Panc1 (cell line): Measurements from ENCODE around the gene DLGAP4. TPM values are rescaled to one million over a fixed set of nuclear protein-coding genes. Genes with fewer than 3 reads are reported as not detected.
A peak's percentile ranks its signal among the peaks of the same experiment; 100 is the strongest.

Source experiments
- ATAC-seq: fragments of 200-7000 bp; cut with Tn5 transposase; 2 replicates; pipeline ENCODE4 v1.9.1; 2020; ENCODE audit warnings: mild to moderate bottlenecking, moderate library complexity
- BruUV-seq: library from RNA; stranded (reverse); fragments of 400-500 nt; replicated peaks from 2 replicates; lab custom pipeline; 2021; lab: Mats Ljungman, UMichigan
- CTCF ChIA-PET: fragments of 300-600 bp; sonication (Branson Sonifier 250); formaldehyde crosslinking; loops from one replicate; lab custom pipeline; 2022; ENCODE audit warnings: antibody characterized with exemption; lab: Charles Lee
- POLR2A ChIA-PET: fragments of 300-600 bp; sonication (Branson Sonifier 250); formaldehyde crosslinking; loops from one replicate; lab custom pipeline; 2022; ENCODE audit warnings: antibody characterized with exemption; lab: Charles Lee
- DNase-seq: peaks from one replicate; pipeline ENCODE4 v3.0.0-alpha.2; 2010; ENCODE audit warnings: low read depth, low spot score
- H3K27ac ChIP-seq: 2 replicates; pipeline ENCODE4 v1.5.1; 2011; ENCODE audit warnings: mild to moderate bottlenecking, low read length, inconsistent platforms
- H3K27me3 ChIP-seq: fragments of 200-500 bp; sonication (Bioruptor generic); 2 replicates; pipeline ENCODE4 v1.6.0; 2014; ENCODE audit warnings: low read length, inconsistent platforms; ENCODE audit not compliant: control insufficient read depth, insufficient read depth
- H3K36me3 ChIP-seq: fragments of 200-500 bp; sonication (Bioruptor generic); 2 replicates; pipeline ENCODE4 v1.5.1; 2014; ENCODE audit warnings: inconsistent platforms, mild to moderate bottlenecking, low read length, moderate library complexity; ENCODE audit not compliant: control insufficient read depth, insufficient read depth
- H3K4me1 ChIP-seq: 2 replicates; pipeline ENCODE4 v1.5.1; 2011; ENCODE audit warnings: inconsistent platforms, mild to moderate bottlenecking, low read length, moderate library complexity; ENCODE audit not compliant: control insufficient read depth, insufficient read depth
- H3K4me3 ChIP-seq, 2 experiments: 2 replicates each; pipeline ENCODE4 v1.5.1; 2011 to 2012; ENCODE audit warnings: low read depth in 2 of 2, low read length in 2 of 2, mild to moderate bottlenecking in 2 of 2, inconsistent platforms in 1 of 2, moderate library complexity in 1 of 2
- H3K9me3 ChIP-seq: fragments of 200-500 bp; sonication (Bioruptor generic); 2 replicates; pipeline ENCODE4 v1.5.1; 2014; ENCODE audit warnings: low read depth, mild to moderate bottlenecking, inconsistent platforms, low read length, moderate library complexity; ENCODE audit not compliant: control insufficient read depth, insufficient read depth
- POLR2AphosphoS5 ChIP-seq: IDR thresholded peaks from 2 replicates; pipeline ENCODE4 v1.6.1; 2012; ENCODE audit warnings: mild to moderate bottlenecking, low read depth, low read length, moderate library complexity
- REST ChIP-seq, 2 experiments: IDR thresholded peaks; 2 replicates each; pipeline ENCODE4 v1.6.1; 2011 to 2012; ENCODE audit warnings: low read depth in 2 of 2, control low read depth in 1 of 2, low read length in 1 of 2, mild to moderate bottlenecking in 1 of 2, moderate library complexity in 1 of 2; ENCODE audit not compliant: insufficient read depth in 1 of 2
- SIN3A ChIP-seq: IDR thresholded peaks from 2 replicates; pipeline ENCODE4 v1.6.1; 2012; ENCODE audit warnings: low read depth, mild to moderate bottlenecking, low read length, moderate library complexity, borderline replicate concordance; ENCODE audit not compliant: insufficient read depth
- TCF7L2 ChIP-seq: IDR thresholded peaks from 2 replicates; pipeline ENCODE4 v1.6.1; 2011; ENCODE audit warnings: mild to moderate bottlenecking, low read depth, low read length, inconsistent platforms
- in situ Hi-C: cut with HindIII; loops from 2 replicates; pipeline ENCODE4 v1.10.0; 2016; ENCODE audit warnings: low sequenced_read_pairs, low pct_unique_long_range_greater_than_20kb
- intact Hi-C: fragments of 100-400 bp; cut with micrococcal nuclease; formaldehyde crosslinking; loops from one replicate; pipeline ENCODE4 v1.10.0; 2022; ENCODE audit not compliant: unreplicated experiment
- total RNA-seq: library from RNA; stranded (reverse); gene quantifications from one replicate; pipeline ENCODE4 v1.2.1, GENCODE V29; 2021; ENCODE audit not compliant: unreplicated experiment
- TF ChIP-seq, protein P1 (sequence below): fragments of 450-650 bp; IDR thresholded peaks from 2 replicates; pipeline ENCODE4 v1.5.1; 2017; ENCODE audit warnings: mild to moderate bottlenecking

Gene DLGAP4
- total RNA-seq, 1 experiment from 2014 or later, result 52.5 TPM

- H3K4me3 ChIP-seq, result no peak overlapping the region
- no peaks in the 10 kb centered on the region for H3K36me3 ChIP-seq
- DNase-seq (no peak), ATAC-seq (no peak)
- no peaks in the 10 kb centered on the region for H3K9me3 ChIP-seq
- POLR2A ChIA-PET, result no interaction called here
- no peak overlapping the region for H3K27ac ChIP-seq
- no TSS peak for BruUV-seq
- CTCF ChIA-PET, result interaction anchor here (0.9 to 1.6 kb wide), 3 partner anchors 127 to 167 kb away, joined by 3 to 21 read pairs (median 14); no protein-coding TSS in a partner anchor
- intact Hi-C loops, result loop anchor here (1.0 kb wide), 1 partner anchor 167 kb away; no protein-coding TSS in a partner anchor
- H3K27me3 ChIP-seq, result no peaks in the 10 kb centered on the region
- no peaks in the 10 kb centered on the region for H3K4me1 ChIP-seq
- TF ChIP-seq REST (IDR thresholded peaks at IDR 0.05; ENCODE audit: insufficient read depth in 1 of 2, low read depth in 2 of 2, low read length in 1 of 2) (no peak), POLR2AphosphoS5 (no peak), TCF7L2 (no peak), SIN3A (no peak)
- TF ChIP-seq, protein P1, sequence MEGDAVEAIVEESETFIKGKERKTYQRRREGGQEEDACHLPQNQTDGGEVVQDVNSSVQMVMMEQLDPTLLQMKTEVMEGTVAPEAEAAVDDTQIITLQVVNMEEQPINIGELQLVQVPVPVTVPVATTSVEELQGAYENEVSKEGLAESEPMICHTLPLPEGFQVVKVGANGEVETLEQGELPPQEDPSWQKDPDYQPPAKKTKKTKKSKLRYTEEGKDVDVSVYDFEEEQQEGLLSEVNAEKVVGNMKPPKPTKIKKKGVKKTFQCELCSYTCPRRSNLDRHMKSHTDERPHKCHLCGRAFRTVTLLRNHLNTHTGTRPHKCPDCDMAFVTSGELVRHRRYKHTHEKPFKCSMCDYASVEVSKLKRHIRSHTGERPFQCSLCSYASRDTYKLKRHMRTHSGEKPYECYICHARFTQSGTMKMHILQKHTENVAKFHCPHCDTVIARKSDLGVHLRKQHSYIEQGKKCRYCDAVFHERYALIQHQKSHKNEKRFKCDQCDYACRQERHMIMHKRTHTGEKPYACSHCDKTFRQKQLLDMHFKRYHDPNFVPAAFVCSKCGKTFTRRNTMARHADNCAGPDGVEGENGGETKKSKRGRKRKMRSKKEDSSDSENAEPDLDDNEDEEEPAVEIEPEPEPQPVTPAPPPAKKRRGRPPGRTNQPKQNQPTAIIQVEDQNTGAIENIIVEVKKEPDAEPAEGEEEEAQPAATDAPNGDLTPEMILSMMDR, result no peak
- in situ Hi-C loops, result no loop called here
Measured at GRCh38 chr20:36272547-36273220, 33.5 kb upstream of the DLGAP4 start.

DNA sequence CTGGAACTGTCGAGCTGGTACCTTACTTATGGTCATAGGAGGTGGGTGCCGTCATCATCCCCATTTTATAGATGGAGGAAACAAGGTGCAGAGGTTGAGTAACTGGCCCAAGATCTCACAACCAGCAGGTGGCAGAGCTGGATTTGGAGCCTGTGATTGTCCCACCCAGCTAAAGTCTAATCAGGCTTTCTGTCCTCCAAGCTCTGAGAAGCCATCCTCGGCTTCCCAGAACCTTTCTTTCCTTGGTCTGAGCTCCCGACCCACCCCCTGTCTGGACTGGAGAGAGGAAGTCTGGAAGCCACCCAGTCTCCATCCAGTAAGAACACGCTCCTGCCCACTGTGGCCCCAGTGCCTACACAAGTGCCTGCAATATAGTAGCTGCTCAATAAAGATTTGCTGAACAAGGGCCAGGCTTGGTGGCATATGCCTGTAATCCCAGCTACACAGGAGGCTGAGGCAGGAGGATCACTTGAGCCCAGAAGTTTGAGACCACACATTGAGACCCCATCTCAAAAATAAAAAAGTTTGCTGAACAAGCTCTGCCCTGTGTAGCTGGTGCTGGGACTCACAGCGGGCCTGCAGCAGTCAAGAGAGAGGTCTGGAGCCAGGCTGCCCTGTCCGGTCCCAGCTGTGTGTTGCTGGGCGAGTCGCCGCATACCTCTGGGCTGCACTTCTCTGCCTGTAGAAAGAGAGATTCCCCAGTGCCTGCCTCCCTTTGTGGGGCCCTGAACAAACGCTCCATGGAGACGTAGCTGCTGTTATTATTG, 32.5 kb upstream of the DLGAP4 start:
- in situ Hi-C loops, result no loop called here
- DNase-seq (peak; percentile 12), ATAC-seq (peak; percentile 81)
- Histone ChIP-seq H3K27me3 (peaks cover 3% of the 10 kb centered on the region; the same call in 1 of the 2 replicates), H3K9me3 (no peaks in the 10 kb centered on the region), H3K4me3 (no peak overlapping the region), H3K4me1 (no peaks in the 10 kb centered on the region), H3K36me3 (no peaks in the 10 kb centered on the region), H3K27ac (no peak overlapping the region)
- TF ChIP-seq, protein P1, result peak; percentile 77
- no peak for TF ChIP-seq POLR2AphosphoS5
- intact Hi-C loops, result loop anchor here (1.0 kb wide), 1 partner anchor 166 kb away; no protein-coding TSS in a partner anchor
- CTCF ChIA-PET, result interaction anchor here (0.6 to 1.6 kb wide), 4 partner anchors 126 to 166 kb away, joined by 3 to 21 read pairs (median 8); no protein-coding TSS in a partner anchor
- POLR2A ChIA-PET, result no interaction called here
- BruUV-seq, result no TSS peak
